Lower leg skin (tissue), 3 donors: ENCODE results near the gene LRRC14B.

Source experiments
- POLR2A ChIP-seq, 2 donors: fragments of 450-650 bp; IDR thresholded peaks; one replicate each; pipeline ENCODE4 v1.6.1; 2016 to 2017; ENCODE audit warnings: antibody characterized with exemption in 2 of 2, mild to moderate bottlenecking in 1 of 2, moderate library complexity in 1 of 2
- TF ChIP-seq, protein P1 (sequence below), 3 donors: fragments of 450-650 bp; IDR thresholded peaks; one replicate each; pipeline ENCODE4 v1.5.1; 2016; ENCODE audit warnings: antibody characterized with exemption in 3 of 3, mild to moderate bottlenecking in 3 of 3, moderate library complexity in 2 of 3

DNA sequence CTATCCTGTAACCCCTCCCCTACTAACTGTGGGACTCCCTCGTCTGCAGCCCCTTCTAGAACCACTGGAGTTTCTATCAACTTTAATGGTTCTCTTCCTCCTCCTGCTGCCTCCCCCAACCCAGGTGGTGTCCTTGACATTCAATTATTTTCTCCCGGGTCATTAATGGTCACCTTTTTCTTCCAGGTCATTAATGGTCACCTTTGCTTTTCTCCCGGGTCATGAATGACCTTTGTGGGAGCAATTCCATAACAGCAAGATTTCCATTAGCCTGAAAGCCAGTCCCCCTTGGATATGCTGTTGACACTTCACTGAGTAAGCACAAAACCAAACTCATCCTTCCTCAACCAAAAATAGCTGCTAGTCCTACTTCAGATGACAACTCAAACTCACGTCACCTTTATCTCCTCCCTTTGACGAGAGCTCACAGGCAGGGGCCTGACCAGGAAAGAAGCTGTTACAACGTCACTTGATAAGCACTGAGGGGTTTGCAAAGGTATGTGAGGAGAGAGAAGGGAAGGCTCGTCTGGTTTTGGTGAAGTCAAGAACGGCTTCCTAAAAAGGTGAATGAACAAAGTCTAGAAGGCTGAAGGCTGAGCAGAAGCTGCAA is 15.7 kb downstream of the LRRC14B start:
- TF ChIP-seq, protein P1, sequence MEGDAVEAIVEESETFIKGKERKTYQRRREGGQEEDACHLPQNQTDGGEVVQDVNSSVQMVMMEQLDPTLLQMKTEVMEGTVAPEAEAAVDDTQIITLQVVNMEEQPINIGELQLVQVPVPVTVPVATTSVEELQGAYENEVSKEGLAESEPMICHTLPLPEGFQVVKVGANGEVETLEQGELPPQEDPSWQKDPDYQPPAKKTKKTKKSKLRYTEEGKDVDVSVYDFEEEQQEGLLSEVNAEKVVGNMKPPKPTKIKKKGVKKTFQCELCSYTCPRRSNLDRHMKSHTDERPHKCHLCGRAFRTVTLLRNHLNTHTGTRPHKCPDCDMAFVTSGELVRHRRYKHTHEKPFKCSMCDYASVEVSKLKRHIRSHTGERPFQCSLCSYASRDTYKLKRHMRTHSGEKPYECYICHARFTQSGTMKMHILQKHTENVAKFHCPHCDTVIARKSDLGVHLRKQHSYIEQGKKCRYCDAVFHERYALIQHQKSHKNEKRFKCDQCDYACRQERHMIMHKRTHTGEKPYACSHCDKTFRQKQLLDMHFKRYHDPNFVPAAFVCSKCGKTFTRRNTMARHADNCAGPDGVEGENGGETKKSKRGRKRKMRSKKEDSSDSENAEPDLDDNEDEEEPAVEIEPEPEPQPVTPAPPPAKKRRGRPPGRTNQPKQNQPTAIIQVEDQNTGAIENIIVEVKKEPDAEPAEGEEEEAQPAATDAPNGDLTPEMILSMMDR (IDR thresholded peaks at IDR 0.05), result no peak
- TF ChIP-seq POLR2A (IDR thresholded peaks at IDR 0.05), result no peak
